BE2C (cell line): ENCODE data around the gene NWD2.

Experiments
- DNase-seq: peaks from one replicate; pipeline ENCODE4 v3.0.0-alpha.2; 2020
- H3K27me3 ChIP-seq: fragments of 250-450 bp; sonication (Bioruptor Pico); 2 replicates; pipeline ENCODE4 v1.5.1; 2020; ENCODE audit warnings: mild to moderate bottlenecking
- H3K36me3 ChIP-seq: fragments of 250-450 bp; sonication (Bioruptor Pico); 2 replicates; pipeline ENCODE4 v1.5.1; 2020; ENCODE audit warnings: mild to moderate bottlenecking
- H3K4me1 ChIP-seq: fragments of 250-450 bp; sonication (Bioruptor Pico); 2 replicates; pipeline ENCODE4 v1.5.1; 2020
- H3K4me3 ChIP-seq: 2 replicates; pipeline ENCODE4 v1.5.1; 2011; ENCODE audit warnings: low read depth, low read length
- H3K9me3 ChIP-seq: fragments of 250-450 bp; sonication (Bioruptor Pico); 2 replicates; pipeline ENCODE4 v1.5.1; 2020
- TF ChIP-seq, protein P1 (sequence below): IDR thresholded peaks from 2 replicates; pipeline ENCODE4 v1.5.1; 2012; ENCODE audit warnings: mild to moderate bottlenecking, low read depth, low read length

NWD2 gene

DNA sequence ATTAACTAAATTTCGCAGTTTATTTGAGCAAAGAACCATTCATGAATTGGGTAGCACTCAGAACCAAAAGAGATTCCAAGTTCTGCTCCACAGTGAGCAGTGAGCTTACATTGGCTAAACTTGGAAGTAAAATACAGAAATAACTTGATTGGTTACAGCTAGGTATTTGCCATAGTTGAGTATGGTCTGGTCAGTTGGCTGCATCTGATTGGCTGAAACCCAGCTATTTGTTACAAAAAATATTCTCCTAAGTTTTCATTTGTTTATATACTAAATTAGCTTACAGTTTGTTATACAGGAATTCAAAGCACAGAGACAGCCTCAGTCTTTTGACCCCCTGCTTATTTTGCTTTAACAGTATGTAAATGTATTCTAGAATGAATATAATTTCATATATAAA, 226.6 kb downstream of the NWD2 start:
- TF ChIP-seq, protein P1, sequence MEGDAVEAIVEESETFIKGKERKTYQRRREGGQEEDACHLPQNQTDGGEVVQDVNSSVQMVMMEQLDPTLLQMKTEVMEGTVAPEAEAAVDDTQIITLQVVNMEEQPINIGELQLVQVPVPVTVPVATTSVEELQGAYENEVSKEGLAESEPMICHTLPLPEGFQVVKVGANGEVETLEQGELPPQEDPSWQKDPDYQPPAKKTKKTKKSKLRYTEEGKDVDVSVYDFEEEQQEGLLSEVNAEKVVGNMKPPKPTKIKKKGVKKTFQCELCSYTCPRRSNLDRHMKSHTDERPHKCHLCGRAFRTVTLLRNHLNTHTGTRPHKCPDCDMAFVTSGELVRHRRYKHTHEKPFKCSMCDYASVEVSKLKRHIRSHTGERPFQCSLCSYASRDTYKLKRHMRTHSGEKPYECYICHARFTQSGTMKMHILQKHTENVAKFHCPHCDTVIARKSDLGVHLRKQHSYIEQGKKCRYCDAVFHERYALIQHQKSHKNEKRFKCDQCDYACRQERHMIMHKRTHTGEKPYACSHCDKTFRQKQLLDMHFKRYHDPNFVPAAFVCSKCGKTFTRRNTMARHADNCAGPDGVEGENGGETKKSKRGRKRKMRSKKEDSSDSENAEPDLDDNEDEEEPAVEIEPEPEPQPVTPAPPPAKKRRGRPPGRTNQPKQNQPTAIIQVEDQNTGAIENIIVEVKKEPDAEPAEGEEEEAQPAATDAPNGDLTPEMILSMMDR: no peak
- peaks cover 11% of the 10 kb centered on the region for H3K27me3 ChIP-seq
- no peak for DNase-seq
- H3K4me1 ChIP-seq: no peaks in the 10 kb centered on the region
- H3K9me3 ChIP-seq: no peaks in the 10 kb centered on the region
- H3K4me3 ChIP-seq: no peak overlapping the region
- no peaks in the 10 kb centered on the region for H3K36me3 ChIP-seq

DNA sequence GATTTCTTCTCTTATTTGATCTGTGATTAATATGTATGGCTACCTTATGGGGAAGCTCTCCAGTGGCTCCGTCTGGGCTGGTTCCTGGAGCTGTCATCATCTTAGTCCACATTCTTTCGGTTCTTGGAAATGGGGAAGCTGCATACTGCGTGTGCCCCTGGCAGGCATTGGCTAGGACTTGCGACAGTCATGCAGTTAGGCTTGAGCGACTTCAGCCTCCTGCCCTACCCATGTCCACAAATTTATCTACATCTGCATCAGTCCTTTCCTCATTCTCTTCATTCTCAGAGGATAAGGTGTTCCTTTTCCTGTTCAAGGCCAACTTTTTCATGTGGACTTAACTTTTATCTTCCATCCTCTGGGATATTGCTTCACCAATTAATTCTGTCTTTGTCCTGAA, 227.4 kb downstream of the NWD2 start:
- Histone ChIP-seq H3K27me3 (peaks cover 11% of the 10 kb centered on the region), H3K4me3 (no peak overlapping the region), H3K4me1 (no peaks in the 10 kb centered on the region), H3K36me3 (no peaks in the 10 kb centered on the region), H3K9me3 (no peaks in the 10 kb centered on the region)
- no peak for DNase-seq
- TF ChIP-seq, protein P1: no peak

DNA sequence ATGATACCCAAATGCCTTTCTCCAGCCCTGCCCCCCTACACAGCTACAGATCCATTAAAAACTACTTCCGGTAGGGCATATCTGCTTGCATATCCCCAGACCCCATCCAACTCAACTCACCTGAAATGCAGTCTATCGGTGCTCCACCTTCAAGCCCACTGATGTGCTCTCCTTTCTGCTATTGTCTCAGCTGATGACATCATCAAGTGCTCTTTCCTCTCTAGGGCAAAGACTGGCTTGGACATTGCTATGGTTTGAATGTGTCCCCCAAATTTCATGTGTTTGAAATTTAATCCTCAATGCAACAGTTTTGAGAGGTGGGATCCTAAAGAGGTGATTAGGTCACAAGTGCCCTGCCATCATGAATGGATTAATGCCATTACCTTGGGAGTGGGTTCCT, 229.3 kb downstream of the NWD2 start:
- Histone ChIP-seq H3K4me3 (no peak overlapping the region), H3K27me3 (peaks cover 11% of the 10 kb centered on the region), H3K36me3 (no peaks in the 10 kb centered on the region), H3K4me1 (no peaks in the 10 kb centered on the region), H3K9me3 (no peaks in the 10 kb centered on the region)
- no peak for DNase-seq
- TF ChIP-seq, protein P1: no peak

DNA sequence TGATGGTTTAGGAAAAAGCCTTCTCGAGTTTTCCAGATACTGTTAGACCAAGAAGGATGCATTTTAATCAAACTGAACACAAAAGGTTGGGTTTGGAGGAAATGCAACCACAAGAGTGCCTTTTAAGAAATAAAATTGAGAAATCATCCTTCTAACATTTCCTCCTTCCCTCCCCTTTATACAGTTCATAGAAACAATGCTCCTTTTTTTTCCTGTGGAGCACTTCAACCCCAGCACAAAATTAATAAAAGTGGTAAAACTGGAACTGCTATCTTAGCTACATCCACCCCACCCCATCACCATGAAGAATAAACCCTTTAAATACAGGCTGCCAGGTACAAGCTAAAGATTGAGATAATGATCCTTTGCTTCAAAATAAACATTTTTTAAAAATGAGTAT, 230.5 kb downstream of the NWD2 start:
- no peak for DNase-seq
- Histone ChIP-seq H3K27me3 (peaks cover 11% of the 10 kb centered on the region), H3K4me1 (no peaks in the 10 kb centered on the region), H3K36me3 (no peaks in the 10 kb centered on the region), H3K4me3 (no peak overlapping the region), H3K9me3 (no peaks in the 10 kb centered on the region)
- TF ChIP-seq, protein P1: no peak

DNA sequence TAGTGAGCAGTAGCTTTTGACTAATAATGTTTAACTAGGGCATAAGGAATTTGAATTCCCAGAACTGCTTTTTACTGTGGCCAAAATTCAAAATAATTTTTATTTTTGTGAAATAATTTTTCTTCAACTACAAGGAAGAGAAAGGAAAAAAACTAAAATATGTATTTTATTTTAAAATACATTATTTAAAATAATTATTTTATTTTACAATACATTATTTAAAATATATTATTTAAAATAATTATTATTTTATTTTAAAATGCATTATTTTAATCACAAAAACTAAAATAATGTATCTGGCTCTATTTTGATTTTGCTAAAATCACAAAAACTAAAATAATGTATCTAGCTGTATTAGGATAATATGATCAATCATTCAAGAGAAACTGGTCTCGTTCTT, 231.2 kb downstream of the NWD2 start:
- no peak overlapping the region for H3K4me3 ChIP-seq
- DNase-seq: no peak
- H3K27me3 ChIP-seq: peaks cover 5% of the 10 kb centered on the region; the same call in 1 of the 2 replicates
- H3K36me3 ChIP-seq: no peaks in the 10 kb centered on the region
- H3K4me1 ChIP-seq: no peaks in the 10 kb centered on the region
- H3K9me3 ChIP-seq: no peaks in the 10 kb centered on the region
- TF ChIP-seq, protein P1: no peak

DNA sequence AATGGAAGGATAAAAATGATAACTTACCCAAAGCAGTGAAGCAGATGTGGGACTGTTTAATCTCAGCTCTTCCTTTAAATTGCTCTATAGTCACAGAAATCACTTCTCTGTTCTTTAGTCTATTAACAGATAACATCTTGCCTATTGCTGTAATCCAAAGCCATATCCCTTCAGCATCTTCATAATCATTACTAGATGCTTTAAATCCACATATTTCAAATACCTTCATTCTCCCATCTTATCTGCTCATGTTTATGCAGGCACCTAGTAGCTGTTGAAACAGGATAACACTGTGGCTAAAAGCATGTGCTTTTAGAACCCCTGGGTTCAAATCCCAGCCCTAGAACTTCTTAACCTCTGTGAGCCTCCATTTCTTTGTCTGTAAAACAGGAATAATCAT, 231.7 kb downstream of the NWD2 start:
- Histone ChIP-seq H3K36me3 (no peaks in the 10 kb centered on the region), H3K4me3 (no peak overlapping the region), H3K27me3 (no peaks in the 10 kb centered on the region; the same call in 1 of the 2 replicates), H3K9me3 (no peaks in the 10 kb centered on the region), H3K4me1 (no peaks in the 10 kb centered on the region)
- no peak for DNase-seq
- TF ChIP-seq, protein P1: no peak
